WTC11 (cell line): ENCODE results near the gene E2F4. TPM values are rescaled to one million over a fixed set of nuclear protein-coding genes. Genes with fewer than 3 reads are reported as not detected.
A peak's percentile ranks its signal among the peaks of the same experiment; 100 is the strongest.

Source experiments
- ATAC-seq: fragments of 200-7000 bp; cut with Tn5 transposase; 2 replicates; pipeline ENCODE4 v1.10.0; 2021; ENCODE audit warnings: mild to moderate bottlenecking, moderate library complexity
- CTCF ChIA-PET: fragments of 300-600 bp; sonication (Branson Sonifier 250); formaldehyde crosslinking; loops from one replicate; lab custom pipeline; 2021; ENCODE audit warnings: antibody characterized with exemption; lab: Charles Lee
- POLR2A ChIA-PET: fragments of 350-600 bp; sonication (Branson Sonifier 250); formaldehyde crosslinking; loops from one replicate; lab custom pipeline; 2021; ENCODE audit warnings: antibody characterized with exemption; lab: Charles Lee
- DNase-seq: peaks from one replicate; pipeline ENCODE4 v3.0.0; 2021; ENCODE audit warnings: low spot score
- H3K27ac Mint-ChIP-seq: 2 replicates; pipeline ENCODE4 v1.8.0; 2021; ENCODE audit warnings: mixed read lengths
- H3K27me3 Mint-ChIP-seq: 2 replicates; pipeline ENCODE4 v1.8.0; 2021; ENCODE audit warnings: low read depth, mild to moderate bottlenecking, moderate library complexity, mixed read lengths
- H3K36me3 Mint-ChIP-seq: 2 replicates; pipeline ENCODE4 v1.8.0; 2021; ENCODE audit warnings: mixed read lengths
- H3K4me1 Mint-ChIP-seq: 2 replicates; pipeline ENCODE4 v1.8.0; 2022; ENCODE audit warnings: mixed read lengths
- H3K4me3 Mint-ChIP-seq: 2 replicates; pipeline ENCODE4 v1.8.0; 2021; ENCODE audit warnings: mild to moderate bottlenecking, moderate library complexity, mixed read lengths
- H3K9me3 Mint-ChIP-seq: 2 replicates; pipeline ENCODE4 v1.8.0; 2021; ENCODE audit warnings: mixed read lengths
- CBFB ChIP-seq: sonication (generic); formaldehyde crosslinking; IDR thresholded peaks from 2 replicates; pipeline ENCODE4 v1.8.1; 2022; ENCODE audit warnings: mild to moderate bottlenecking, low read depth, missing genetic modification reagents
- ERG ChIP-seq: fragments of 250-450 bp; sonication (Bioruptor Pico); IDR thresholded peaks from 2 replicates; pipeline ENCODE4 v1.8.0; 2021; ENCODE audit warnings: mild to moderate bottlenecking
- FOXK1 ChIP-seq: sonication (generic); formaldehyde crosslinking; IDR thresholded peaks from 2 replicates; pipeline ENCODE4 v1.8.0; 2022; ENCODE audit warnings: mild to moderate bottlenecking, moderate library complexity, missing genetic modification reagents
- FOXP1 ChIP-seq: sonication (generic); formaldehyde crosslinking; IDR thresholded peaks from 2 replicates; pipeline ENCODE4 v1.8.0; 2022; ENCODE audit warnings: missing genetic modification reagents, mild to moderate bottlenecking, moderate library complexity, borderline replicate concordance
- MLX ChIP-seq: sonication (generic); formaldehyde crosslinking; IDR thresholded peaks from 2 replicates; pipeline ENCODE4 v1.8.1; 2023; ENCODE audit warnings: mild to moderate bottlenecking, missing genetic modification reagents, moderate library complexity
- MYBL2 ChIP-seq: sonication (generic); formaldehyde crosslinking; IDR thresholded peaks from 2 replicates; pipeline ENCODE4 v1.8.1; 2023; ENCODE audit warnings: mild to moderate bottlenecking, moderate library complexity, missing genetic modification reagents
- NR2C2 ChIP-seq: sonication (generic); formaldehyde crosslinking; IDR thresholded peaks from 2 replicates; pipeline ENCODE4 v1.8.0; 2022; ENCODE audit warnings: mild to moderate bottlenecking, missing genetic modification reagents
- PRDM15 ChIP-seq: sonication (generic); formaldehyde crosslinking; IDR thresholded peaks from 2 replicates; pipeline ENCODE4 v1.8.0; 2022; ENCODE audit warnings: missing genetic modification reagents
- RORB ChIP-seq: fragments of 250-450 bp; sonication (Bioruptor Pico); IDR thresholded peaks from 2 replicates; pipeline ENCODE4 v1.9.0; 2021; ENCODE audit warnings: mild to moderate bottlenecking
- SMAD4 ChIP-seq: sonication (generic); formaldehyde crosslinking; IDR thresholded peaks from 2 replicates; pipeline ENCODE4 v1.8.0; 2022; ENCODE audit warnings: mild to moderate bottlenecking, missing genetic modification reagents
- ZNF121 ChIP-seq: sonication (generic); formaldehyde crosslinking; IDR thresholded peaks from 2 replicates; pipeline ENCODE4 v1.8.0; 2023; ENCODE audit warnings: missing genetic modification reagents
- ZNF317 ChIP-seq: sonication (generic); formaldehyde crosslinking; IDR thresholded peaks from 2 replicates; pipeline ENCODE4 v1.8.1; 2023; ENCODE audit warnings: low read depth, mild to moderate bottlenecking, moderate library complexity, missing genetic modification reagents, borderline replicate concordance
- ZNF396 ChIP-seq: fragments of 250-450 bp; sonication (Bioruptor Pico); IDR thresholded peaks from 2 replicates; pipeline ENCODE4 v1.8.0; 2021; ENCODE audit warnings: mild to moderate bottlenecking, moderate library complexity, borderline replicate concordance
- ZNF671 ChIP-seq: fragments of 250-450 bp; sonication (Bioruptor Pico); IDR thresholded peaks from 2 replicates; pipeline ENCODE4 v1.8.0; 2021; ENCODE audit warnings: mild to moderate bottlenecking
- total RNA-seq: library from RNA; stranded (reverse); gene quantifications from 3 replicates; pipeline ENCODE4 v1.2.3, GENCODE V29; 2021
- TF ChIP-seq, protein P1 (sequence below): fragments of 250-450 bp; sonication (Bioruptor Pico); IDR thresholded peaks from 2 replicates; pipeline ENCODE4 v1.9.0; 2021; ENCODE audit warnings: moderate library complexity, mild to moderate bottlenecking, inconsistent platforms, borderline replicate concordance
- TF ChIP-seq, protein P2 (sequence below): sonication (generic); formaldehyde crosslinking; IDR thresholded peaks from 2 replicates; pipeline ENCODE4 v1.8.0; 2023; ENCODE audit warnings: missing genetic modification reagents, mild to moderate bottlenecking, borderline replicate concordance

Gene E2F4
- total RNA-seq, 1 experiment from 2014 or later: 85.0 TPM

DNA sequence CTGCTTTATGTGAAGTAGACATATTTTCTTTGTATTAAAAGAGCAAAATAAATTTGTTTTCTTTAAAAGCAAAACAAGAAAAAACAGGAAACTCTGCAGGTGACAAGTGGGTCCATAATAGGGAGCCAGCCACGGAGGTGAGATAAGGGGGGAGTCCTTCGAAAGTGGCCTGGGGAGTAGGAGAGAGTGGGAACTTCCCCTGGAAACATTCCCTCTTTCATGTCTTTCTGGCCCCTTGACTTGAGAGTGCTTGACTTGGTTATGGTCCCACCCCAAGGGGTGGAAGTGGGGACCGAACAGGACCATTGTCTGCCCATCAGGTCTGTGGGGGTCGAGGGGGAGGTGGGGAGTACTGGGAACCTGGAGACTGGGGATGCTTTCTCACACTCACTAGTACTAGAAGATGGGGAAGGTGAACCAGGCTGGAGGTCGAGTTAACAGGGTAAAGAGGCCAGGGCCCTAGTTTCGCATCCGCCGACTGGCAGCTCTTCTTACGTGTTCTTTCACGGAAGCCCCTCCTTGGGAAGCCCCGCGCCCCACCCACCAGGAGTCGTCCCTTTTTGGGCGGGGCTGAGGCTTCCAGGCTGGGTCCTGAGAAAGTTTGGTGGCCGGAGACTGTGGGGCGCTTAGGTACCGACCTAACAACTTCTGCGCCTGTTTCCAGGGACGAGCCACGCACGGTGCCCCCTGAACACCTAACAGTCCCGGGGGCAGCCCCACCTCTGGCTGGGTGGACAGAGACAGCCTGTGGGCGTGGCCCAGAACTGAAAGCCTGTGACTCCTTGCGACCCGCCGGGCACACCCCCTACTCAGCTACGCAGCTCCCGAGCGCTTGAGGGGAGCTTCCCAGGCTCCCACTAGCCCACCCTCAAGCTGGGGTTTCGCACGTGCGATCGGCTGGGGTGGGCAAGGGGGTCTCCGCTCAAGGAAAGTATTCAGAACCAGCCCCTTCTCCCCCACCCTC is 33.0 kb upstream of the E2F4 start:
- ChIA-PET POLR2A (interaction anchor here (0.9 to 1.0 kb wide), 2 partner anchors 19 to 151 kb away, joined by 3 read pairs; no protein-coding TSS in a partner anchor), CTCF (interaction anchor here (0.8 to 15.3 kb wide), 12 partner anchors 8 to 205 kb away, joined by 3 to 386 read pairs (median 8); partner anchors contain the start of genes B3GNT9, CES3, HSF4 and NOL3)
- H3K27me3 Mint-ChIP-seq: peaks cover 100% of the 10 kb centered on the region
- no peak for TF ChIP-seq PRDM15 (CRISPR knock-in tag)
- no peak for TF ChIP-seq ZNF317 (CRISPR knock-in tag)
- no peak for TF ChIP-seq ERG (CRISPR knock-in tag)
- no peak for TF ChIP-seq MLX (CRISPR knock-in tag)
- no peak for TF ChIP-seq RORB
- no peak for TF ChIP-seq FOXK1 (CRISPR knock-in tag)
- TF ChIP-seq CBFB (CRISPR knock-in tag): no peak
- no peak for TF ChIP-seq MYBL2 (CRISPR knock-in tag)
- TF ChIP-seq, protein P1, sequence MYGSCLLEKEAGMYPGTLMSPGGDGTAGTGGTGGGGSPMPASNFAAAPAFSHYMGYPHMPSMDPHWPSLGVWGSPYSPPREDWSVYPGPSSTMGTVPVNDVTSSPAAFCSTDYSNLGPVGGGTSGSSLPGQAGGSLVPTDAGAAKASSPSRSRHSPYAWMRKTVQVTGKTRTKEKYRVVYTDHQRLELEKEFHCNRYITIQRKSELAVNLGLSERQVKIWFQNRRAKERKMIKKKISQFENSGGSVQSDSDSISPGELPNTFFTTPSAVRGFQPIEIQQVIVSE (CRISPR knock-in tag): no peak
- no peak for TF ChIP-seq ZNF671 (CRISPR knock-in tag)
- TF ChIP-seq, protein P2, sequence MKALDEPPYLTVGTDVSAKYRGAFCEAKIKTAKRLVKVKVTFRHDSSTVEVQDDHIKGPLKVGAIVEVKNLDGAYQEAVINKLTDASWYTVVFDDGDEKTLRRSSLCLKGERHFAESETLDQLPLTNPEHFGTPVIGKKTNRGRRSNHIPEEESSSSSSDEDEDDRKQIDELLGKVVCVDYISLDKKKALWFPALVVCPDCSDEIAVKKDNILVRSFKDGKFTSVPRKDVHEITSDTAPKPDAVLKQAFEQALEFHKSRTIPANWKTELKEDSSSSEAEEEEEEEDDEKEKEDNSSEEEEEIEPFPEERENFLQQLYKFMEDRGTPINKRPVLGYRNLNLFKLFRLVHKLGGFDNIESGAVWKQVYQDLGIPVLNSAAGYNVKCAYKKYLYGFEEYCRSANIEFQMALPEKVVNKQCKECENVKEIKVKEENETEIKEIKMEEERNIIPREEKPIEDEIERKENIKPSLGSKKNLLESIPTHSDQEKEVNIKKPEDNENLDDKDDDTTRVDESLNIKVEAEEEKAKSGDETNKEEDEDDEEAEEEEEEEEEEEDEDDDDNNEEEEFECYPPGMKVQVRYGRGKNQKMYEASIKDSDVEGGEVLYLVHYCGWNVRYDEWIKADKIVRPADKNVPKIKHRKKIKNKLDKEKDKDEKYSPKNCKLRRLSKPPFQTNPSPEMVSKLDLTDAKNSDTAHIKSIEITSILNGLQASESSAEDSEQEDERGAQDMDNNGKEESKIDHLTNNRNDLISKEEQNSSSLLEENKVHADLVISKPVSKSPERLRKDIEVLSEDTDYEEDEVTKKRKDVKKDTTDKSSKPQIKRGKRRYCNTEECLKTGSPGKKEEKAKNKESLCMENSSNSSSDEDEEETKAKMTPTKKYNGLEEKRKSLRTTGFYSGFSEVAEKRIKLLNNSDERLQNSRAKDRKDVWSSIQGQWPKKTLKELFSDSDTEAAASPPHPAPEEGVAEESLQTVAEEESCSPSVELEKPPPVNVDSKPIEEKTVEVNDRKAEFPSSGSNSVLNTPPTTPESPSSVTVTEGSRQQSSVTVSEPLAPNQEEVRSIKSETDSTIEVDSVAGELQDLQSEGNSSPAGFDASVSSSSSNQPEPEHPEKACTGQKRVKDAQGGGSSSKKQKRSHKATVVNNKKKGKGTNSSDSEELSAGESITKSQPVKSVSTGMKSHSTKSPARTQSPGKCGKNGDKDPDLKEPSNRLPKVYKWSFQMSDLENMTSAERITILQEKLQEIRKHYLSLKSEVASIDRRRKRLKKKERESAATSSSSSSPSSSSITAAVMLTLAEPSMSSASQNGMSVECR (CRISPR knock-in tag): no peak
- TF ChIP-seq ZNF121 (CRISPR knock-in tag): no peak
- no peak for TF ChIP-seq SMAD4 (CRISPR knock-in tag)
- TF ChIP-seq NR2C2 (CRISPR knock-in tag): no peak
- TF ChIP-seq FOXP1 (CRISPR knock-in tag): no peak
- TF ChIP-seq ZNF396 (CRISPR knock-in tag): no peak
- peak overlapping the region; percentile 74 for H3K4me3 Mint-ChIP-seq
- peaks cover 25% of the 10 kb centered on the region for H3K4me1 Mint-ChIP-seq
- no peak overlapping the region for H3K27ac Mint-ChIP-seq
- 0 out of 2 replicates have a peak, but pooled peaks have one; percentile 1 for ATAC-seq
- peak; percentile 48 for DNase-seq
- H3K9me3 Mint-ChIP-seq: no peaks in the 10 kb centered on the region
- peaks cover 2% of the 10 kb centered on the region; the same call in 1 of the 2 replicates for H3K36me3 Mint-ChIP-seq
